HepG2 (cell line): ENCODE measurements around the gene CLMP.

Source experiments
- CTCF ChIP-seq: sonication (generic); formaldehyde crosslinking; IDR thresholded peaks from 2 replicates; pipeline ENCODE4 v1.5.0; 2020; ENCODE audit warnings: mild to moderate bottlenecking, missing genetic modification reagents, moderate library complexity
- DNMT1 ChIP-seq: sonication (generic); formaldehyde crosslinking; IDR thresholded peaks from 2 replicates; pipeline ENCODE4 v1.5.1; 2020; ENCODE audit warnings: mild to moderate bottlenecking, missing genetic modification reagents
- ELF3 ChIP-seq: IDR thresholded peaks from 2 replicates; pipeline ENCODE4 v1.6.1; 2016; ENCODE audit warnings: missing genetic modification reagents, missing compliant biosample characterization
- KLF9 ChIP-seq: IDR thresholded peaks from 2 replicates; pipeline ENCODE4 v1.6.1; 2016; ENCODE audit warnings: low read depth
- MAZ ChIP-seq, 2 experiments: sonication (generic) in 1 of 2; formaldehyde crosslinking in 1 of 2; IDR thresholded peaks; 2 replicates each; pipeline versions ENCODE4 v1.5.0 to v1.6.1; 2012 to 2020; ENCODE audit warnings: low read depth in 2 of 2, mild to moderate bottlenecking in 2 of 2, borderline replicate concordance in 1 of 2, improper control_type of control experiment in 1 of 2, low read length in 1 of 2, missing genetic modification reagents in 1 of 2, moderate library complexity in 1 of 2
- MXI1 ChIP-seq: IDR thresholded peaks from 3 replicates; pipeline ENCODE4 v1.6.1; 2012; ENCODE audit warnings: low read depth, low read length, inconsistent platforms, borderline replicate concordance
- NCOA5 ChIP-seq: sonication (generic); formaldehyde crosslinking; IDR thresholded peaks from 2 replicates; pipeline ENCODE4 v1.4.0; 2020; ENCODE audit warnings: missing genetic modification reagents
- NFIC ChIP-seq: IDR thresholded peaks from 2 replicates; pipeline ENCODE4 v1.6.1; 2012; ENCODE audit warnings: mild to moderate bottlenecking, low read length, inconsistent platforms
- SP4 ChIP-seq: sonication (generic); formaldehyde crosslinking; IDR thresholded peaks from 2 replicates; pipeline ENCODE4 v1.8.1; 2023; ENCODE audit warnings: mild to moderate bottlenecking, missing genetic modification reagents
- ZBTB49 ChIP-seq: sonication (generic); formaldehyde crosslinking; IDR thresholded peaks from 2 replicates; pipeline ENCODE4 v1.4.0; 2020; ENCODE audit warnings: missing genetic modification reagents, borderline replicate concordance
- ZHX1 ChIP-seq: sonication (generic); formaldehyde crosslinking; IDR thresholded peaks from 2 replicates; pipeline ENCODE4 v1.8.1; 2022; ENCODE audit warnings: low read depth, mild to moderate bottlenecking, missing genetic modification reagents
- ZNF121 ChIP-seq: sonication (generic); formaldehyde crosslinking; IDR thresholded peaks from 2 replicates; pipeline ENCODE4 v1.5.0; 2020; ENCODE audit warnings: mild to moderate bottlenecking, missing genetic modification reagents
- ZNF232 ChIP-seq: sonication (generic); formaldehyde crosslinking; IDR thresholded peaks from 2 replicates; pipeline ENCODE4 v1.4.0; 2020; ENCODE audit warnings: missing genetic modification reagents, borderline replicate concordance

- TF ChIP-seq DNMT1 (CRISPR knock-in tag) (no peak), ELF3 (no peak), ZNF121 (CRISPR knock-in tag) (no peak), MAZ (IDR thresholded peaks at IDR 0.05; ENCODE audit: borderline replicate concordance, low read depth, low read length) (no peak), MAZ (CRISPR knock-in tag; IDR thresholded peaks at IDR 0.05; ENCODE audit: low read depth) (no peak), NFIC (no peak), SP4 (CRISPR knock-in tag) (no peak), NCOA5 (CRISPR knock-in tag) (no peak), CTCF (CRISPR knock-in tag) (no peak), ZNF232 (no peak), MXI1 (no peak), ZBTB49 (CRISPR knock-in tag) (no peak), KLF9 (CRISPR knock-in tag) (no peak), ZHX1 (no peak)
Measured at GRCh38 chr11:123143921-123144320, 51.1 kb downstream of the CLMP start.
